H9 (cell line): ENCODE data around the gene HYDIN. TPM values are rescaled to one million over a fixed set of nuclear protein-coding genes. Genes with fewer than 3 reads are reported as not detected.

Source experiments
- DNase-seq: peaks from one replicate; pipeline ENCODE4 v3.0.0-alpha.2; 2017
- H2AFZ ChIP-seq: one replicate; pipeline ENCODE4 v1.6.1; 2013; ENCODE audit warnings: mild to moderate bottlenecking, low read length, control low read depth, moderate library complexity
- H2AK5ac ChIP-seq: 2 replicates; pipeline ENCODE4 v1.6.1; 2013; ENCODE audit warnings: low read length, control low read depth, mixed read lengths; ENCODE audit not compliant: insufficient read length
- H2BK120ac ChIP-seq: one replicate; pipeline ENCODE4 v1.6.1; 2013; ENCODE audit warnings: low read depth, mild to moderate bottlenecking, low read length, control low read depth, inconsistent platforms; ENCODE audit not compliant: poor library complexity, severe bottlenecking
- H2BK12ac ChIP-seq: 2 replicates; pipeline ENCODE4 v1.6.1; 2013; ENCODE audit warnings: low read length, control low read depth, mixed read lengths, low read depth; ENCODE audit not compliant: insufficient read length
- H2BK15ac ChIP-seq: 2 replicates; pipeline ENCODE4 v1.6.1; 2013; ENCODE audit warnings: low read depth, low read length, control low read depth
- H2BK20ac ChIP-seq: one replicate; pipeline ENCODE4 v1.6.1; 2013; ENCODE audit warnings: low read depth, mild to moderate bottlenecking, low read length, control low read depth, inconsistent platforms; ENCODE audit not compliant: poor library complexity, severe bottlenecking
- H2BK5ac ChIP-seq: 2 replicates; pipeline ENCODE4 v1.6.1; 2013; ENCODE audit warnings: low read length, control low read depth, mixed read lengths; ENCODE audit not compliant: insufficient read length
- H3K14ac ChIP-seq: 2 replicates; pipeline ENCODE4 v1.6.1; 2013; ENCODE audit warnings: low read length, control low read depth; ENCODE audit not compliant: insufficient read depth
- H3K18ac ChIP-seq: 2 replicates; pipeline ENCODE4 v1.6.1; 2013; ENCODE audit warnings: low read depth, mild to moderate bottlenecking, mixed read lengths, low read length, control low read depth; ENCODE audit not compliant: insufficient read length
- H3K23ac ChIP-seq: 2 replicates; pipeline ENCODE4 v1.6.1; 2013; ENCODE audit warnings: low read length, control low read depth, mixed read lengths, low read depth; ENCODE audit not compliant: insufficient read length
- H3K23me2 ChIP-seq: 2 replicates; pipeline ENCODE4 v1.6.1; 2013; ENCODE audit warnings: low read depth, mild to moderate bottlenecking, mixed read lengths, low read length, control low read depth; ENCODE audit not compliant: insufficient read length, poor library complexity, severe bottlenecking
- H3K27ac ChIP-seq: 2 replicates; pipeline ENCODE4 v1.5.1; 2013; ENCODE audit warnings: low read length, control low read depth, mixed read lengths, low read depth; ENCODE audit not compliant: insufficient read length
- H3K27me3 ChIP-seq: 2 replicates; pipeline ENCODE4 v1.6.1; 2013; ENCODE audit warnings: low read length, control low read depth, inconsistent platforms; ENCODE audit not compliant: insufficient read depth
- H3K4ac ChIP-seq: 2 replicates; pipeline ENCODE4 v1.6.1; 2013; ENCODE audit warnings: low read depth, mild to moderate bottlenecking, control low read depth, inconsistent platforms, low read length, moderate library complexity
- H3K4me1 ChIP-seq: 2 replicates; pipeline ENCODE4 v1.6.1; 2013; ENCODE audit warnings: low read length, control low read depth, inconsistent platforms; ENCODE audit not compliant: insufficient read depth
- H3K4me2 ChIP-seq: 2 replicates; pipeline ENCODE4 v1.6.1; 2013; ENCODE audit warnings: low read length, control low read depth, mixed read lengths; ENCODE audit not compliant: insufficient read length, insufficient read depth
- H3K56ac ChIP-seq: 2 replicates; pipeline ENCODE4 v1.6.1; 2013; ENCODE audit warnings: low read depth, mild to moderate bottlenecking, mixed read lengths, low read length, control low read depth; ENCODE audit not compliant: insufficient read length
- H3K79me1 ChIP-seq: 2 replicates; pipeline ENCODE4 v1.6.1; 2013; ENCODE audit warnings: low read depth, mild to moderate bottlenecking, moderate library complexity, low read length, control low read depth, inconsistent platforms; ENCODE audit not compliant: insufficient read depth, poor library complexity, severe bottlenecking
- H3K79me2 ChIP-seq: 2 replicates; pipeline ENCODE4 v1.6.1; 2013; ENCODE audit warnings: low read length, control low read depth, inconsistent platforms; ENCODE audit not compliant: insufficient read depth
- H3K9ac ChIP-seq: 2 replicates; pipeline ENCODE4 v1.6.1; 2013; ENCODE audit warnings: low read length, control low read depth, mixed read lengths; ENCODE audit not compliant: insufficient read length; ENCODE audit errors: extremely low read depth
- H3K9me3 ChIP-seq: one replicate; pipeline ENCODE4 v1.6.1; 2013; ENCODE audit warnings: low read depth, low read length, inconsistent platforms; ENCODE audit not compliant: control insufficient read depth
- H3T11ph ChIP-seq: one replicate; pipeline ENCODE4 v1.6.1; 2013; ENCODE audit warnings: mild to moderate bottlenecking, low read length, control low read depth, inconsistent platforms
- H4K20me1 ChIP-seq: one replicate; pipeline ENCODE4 v1.6.1; 2013; ENCODE audit not compliant: control insufficient read depth, insufficient read length, insufficient read depth
- H4K5ac ChIP-seq: 2 replicates; pipeline ENCODE4 v1.6.1; 2013; ENCODE audit warnings: low read depth, mild to moderate bottlenecking, mixed read lengths, low read length, control low read depth; ENCODE audit not compliant: insufficient read length
- H4K8ac ChIP-seq: replicated peaks from 2 replicates; pipeline ENCODE4 v1.6.1; 2013; ENCODE audit warnings: low read length, control low read depth, mixed read lengths, low read depth; ENCODE audit not compliant: insufficient read length
- H4K91ac ChIP-seq: 2 replicates; pipeline ENCODE4 v1.6.1; 2013; ENCODE audit warnings: low read depth, mild to moderate bottlenecking, moderate library complexity, mixed read lengths, low read length, control low read depth; ENCODE audit not compliant: insufficient read length
- H3K27ac Mint-ChIP-seq, 3 experiments: 2 replicates in 2 of 3; 3 replicates in 1 of 3; pipeline ENCODE4 v1.8.0; 2020 to 2021; ENCODE audit warnings: mixed read lengths in 3 of 3, mild to moderate bottlenecking in 1 of 3, moderate library complexity in 1 of 3
- H3K27me3 Mint-ChIP-seq: 2 replicates; pipeline ENCODE4 v1.8.0; 2021; ENCODE audit warnings: low read depth, mild to moderate bottlenecking, moderate library complexity, mixed read lengths
- H3K36me3 Mint-ChIP-seq, 3 experiments: 2 replicates in 2 of 3; 3 replicates in 1 of 3; pipeline ENCODE4 v1.8.0; 2020 to 2021; ENCODE audit warnings: low read depth in 3 of 3, mixed read lengths in 3 of 3; ENCODE audit not compliant: insufficient read depth in 1 of 3
- H3K4me1 Mint-ChIP-seq, 2 experiments: 2 replicates each; pipeline ENCODE4 v1.8.0; 2020; ENCODE audit warnings: mixed read lengths in 2 of 2
- H3K4me3 Mint-ChIP-seq, 2 experiments: 2 replicates in 1 of 2; 3 replicates in 1 of 2; pipeline ENCODE4 v1.8.0; 2020 to 2021; ENCODE audit warnings: mild to moderate bottlenecking in 2 of 2, mixed read lengths in 2 of 2, moderate library complexity in 1 of 2
- H3K9me3 Mint-ChIP-seq, 2 experiments: 2 replicates in 1 of 2; 3 replicates in 1 of 2; pipeline ENCODE4 v1.8.0; 2020; ENCODE audit warnings: mild to moderate bottlenecking in 2 of 2, mixed read lengths in 2 of 2, moderate library complexity in 1 of 2
- WGBS: extraction: QIAGEN DNeasy Blood & Tissue Kit; methylation state at CpG from one replicate; pipeline ENCODE4 v1.1.7; 2013; ENCODE audit warnings: missing lambda C conversion rate, low lambda C conversion rate, mixed read lengths; ENCODE audit not compliant: insufficient read length; ENCODE audit errors: extremely low coverage; 5-methylcytosine and 5-hydroxymethylcytosine counted together
- total RNA-seq: library from RNA; stranded (reverse); gene quantifications from 2 replicates; pipeline ENCODE4 v1.2.1, GENCODE V29; 2021
- TF ChIP-seq, protein P1 (sequence below): fragments of 200-600 bp; sonication (generic); conservative IDR thresholded peaks from 3 replicates; pipeline ENCODE4 v1.8.0; 2021; ENCODE audit warnings: antibody characterized with exemption, mild to moderate bottlenecking

The HYDIN gene
- total RNA-seq, 1 experiment from 2014 or later, result 1.7 TPM

GRCh38 chr16:70768203-70768580 is 462.3 kb downstream of the HYDIN start:
- TF ChIP-seq, protein P1, sequence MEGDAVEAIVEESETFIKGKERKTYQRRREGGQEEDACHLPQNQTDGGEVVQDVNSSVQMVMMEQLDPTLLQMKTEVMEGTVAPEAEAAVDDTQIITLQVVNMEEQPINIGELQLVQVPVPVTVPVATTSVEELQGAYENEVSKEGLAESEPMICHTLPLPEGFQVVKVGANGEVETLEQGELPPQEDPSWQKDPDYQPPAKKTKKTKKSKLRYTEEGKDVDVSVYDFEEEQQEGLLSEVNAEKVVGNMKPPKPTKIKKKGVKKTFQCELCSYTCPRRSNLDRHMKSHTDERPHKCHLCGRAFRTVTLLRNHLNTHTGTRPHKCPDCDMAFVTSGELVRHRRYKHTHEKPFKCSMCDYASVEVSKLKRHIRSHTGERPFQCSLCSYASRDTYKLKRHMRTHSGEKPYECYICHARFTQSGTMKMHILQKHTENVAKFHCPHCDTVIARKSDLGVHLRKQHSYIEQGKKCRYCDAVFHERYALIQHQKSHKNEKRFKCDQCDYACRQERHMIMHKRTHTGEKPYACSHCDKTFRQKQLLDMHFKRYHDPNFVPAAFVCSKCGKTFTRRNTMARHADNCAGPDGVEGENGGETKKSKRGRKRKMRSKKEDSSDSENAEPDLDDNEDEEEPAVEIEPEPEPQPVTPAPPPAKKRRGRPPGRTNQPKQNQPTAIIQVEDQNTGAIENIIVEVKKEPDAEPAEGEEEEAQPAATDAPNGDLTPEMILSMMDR, result no peak
- DNase-seq, result no peak
- Histone ChIP-seq H3K4me1 (no peaks in the 10 kb centered on the region), H3K27ac (no peak overlapping the region), H2BK20ac (no peak overlapping the region), H3K9me3 (no peaks in the 10 kb centered on the region), H4K20me1 (no peaks in the 10 kb centered on the region), H3K27me3 (no peaks in the 10 kb centered on the region), H4K5ac (no peak overlapping the region), H2AFZ (no peak overlapping the region), H3K18ac (no peak overlapping the region), H3K79me1 (no peaks in the 10 kb centered on the region), H3K4ac (no peak overlapping the region), H3K9ac (no peak overlapping the region), H2BK15ac (no peak overlapping the region), H3K4me2 (no peak overlapping the region), H2AK5ac (no peak overlapping the region), H2BK12ac (no peak overlapping the region), H3K14ac (no peak overlapping the region), H2BK5ac (no peak overlapping the region), H3K23me2 (no peaks in the 10 kb centered on the region), H2BK120ac (no peak overlapping the region), H4K91ac (no peak overlapping the region), H3K79me2 (no peaks in the 10 kb centered on the region), H3K56ac (no peak overlapping the region), H3K23ac (no peak overlapping the region), H4K8ac (no peak overlapping the region), H3T11ph (no peak overlapping the region)
- WGBS, result no CpG with 5 or more reads among the region's 5 CpGs
- peak overlapping the region in 1 of 3 experiments; percentile 76; a peak in 1 of 7 replicates for H3K27ac Mint-ChIP-seq
- no peaks in the 10 kb centered on the region for H3K9me3 Mint-ChIP-seq
- no peaks in the 10 kb centered on the region; the same call in 1 of the 2 replicates for H3K27me3 Mint-ChIP-seq
- no peak overlapping the region for H3K4me3 Mint-ChIP-seq
- no peaks in the 10 kb centered on the region for H3K4me1 Mint-ChIP-seq
- H3K36me3 Mint-ChIP-seq, result peaks cover 6 to 32% (median 14%) of the 10 kb centered on the region in 3 experiments; a peak in 6 of 7 replicates
